HG03521 (cell line): ENCODE data around the gene RFXANK.

Experiments used
- ATAC-seq: cut with Tn5 transposase; IDR thresholded peaks from one replicate; pipeline ENCODE4 v1.9.1; 2021; ENCODE audit warnings: mild to moderate bottlenecking, moderate library complexity; ENCODE audit not compliant: unreplicated experiment

Gene RFXANK

DNA sequence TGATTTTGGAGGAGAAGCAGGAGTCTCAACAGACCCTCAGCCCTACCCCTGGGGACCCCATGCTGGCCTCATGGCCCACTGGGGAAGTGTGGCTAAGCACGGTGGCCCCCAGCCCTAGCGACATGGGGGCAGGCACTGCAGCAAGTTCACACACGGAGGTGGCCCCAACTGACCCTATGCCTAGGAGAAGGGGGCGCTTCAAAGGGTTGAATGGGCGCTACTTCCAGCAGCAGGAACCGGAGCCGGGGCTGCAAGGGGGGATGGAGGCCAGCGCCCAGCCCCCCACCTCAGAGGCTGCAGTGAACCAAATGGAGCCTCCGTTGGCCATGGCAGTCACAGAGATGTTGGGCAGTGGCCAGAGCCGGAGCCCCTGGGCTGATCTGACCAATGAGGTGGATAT is 34.6 kb downstream of the RFXANK start:
- ATAC-seq = no peak

DNA sequence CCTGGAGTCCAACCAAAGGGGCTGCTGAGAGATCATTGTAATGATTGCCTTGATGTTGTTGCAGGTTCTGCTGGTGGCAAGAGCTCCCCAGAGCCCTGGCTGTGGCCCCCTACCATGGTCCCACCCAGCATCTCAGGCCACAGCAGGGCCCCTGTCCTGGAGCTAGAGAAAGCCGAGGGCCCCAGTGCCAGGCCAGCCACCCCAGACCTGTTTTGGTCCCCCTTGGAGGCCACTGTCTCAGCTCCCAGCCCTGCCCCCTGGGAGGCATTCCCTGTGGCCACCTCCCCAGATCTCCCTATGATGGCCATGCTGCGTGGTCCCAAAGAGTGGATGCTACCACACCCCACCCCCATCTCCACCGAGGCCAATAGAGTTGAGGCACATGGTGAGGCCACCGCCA is 35.2 kb downstream of the RFXANK start:
- no peak for ATAC-seq

DNA sequence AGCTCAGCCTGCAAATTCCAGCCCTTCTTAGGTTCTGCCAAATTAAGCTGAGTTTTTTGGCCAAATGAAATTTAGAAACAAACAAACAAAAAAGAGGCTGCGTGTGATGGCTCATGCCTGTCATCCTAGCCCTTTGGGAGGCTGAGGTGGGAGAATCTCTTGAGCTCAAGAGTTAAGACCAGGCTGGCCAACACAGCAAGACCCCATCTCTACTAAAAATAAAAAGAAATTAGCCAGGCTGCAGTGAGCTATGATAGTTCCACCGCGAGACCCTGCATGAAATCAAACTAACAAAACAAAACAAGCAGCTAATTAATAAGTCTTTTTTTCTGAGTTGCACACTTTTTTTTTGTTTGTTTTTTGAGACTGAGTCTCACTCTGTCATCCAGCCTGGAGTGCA is 37.6 kb downstream of the RFXANK start:
- ATAC-seq = no peak

DNA sequence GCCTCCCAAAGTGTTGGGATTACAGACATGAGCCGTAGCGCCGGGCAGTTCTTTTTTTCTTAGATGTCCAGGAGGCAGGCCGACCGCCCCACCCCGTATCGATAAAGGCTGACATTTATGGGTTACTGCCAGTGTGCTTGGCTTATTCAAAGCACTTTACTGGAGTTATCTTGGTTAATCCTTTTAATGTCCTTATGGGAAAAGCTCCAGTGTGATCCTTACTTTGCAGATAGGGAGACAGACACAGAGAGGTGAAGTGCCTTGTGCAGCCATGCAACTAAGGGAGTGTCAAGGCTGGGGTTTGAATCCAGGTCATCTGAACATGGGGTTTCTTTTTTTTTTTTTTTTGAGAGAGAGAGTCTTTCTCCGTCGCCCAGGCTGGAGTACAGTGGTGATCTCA is 38.9 kb downstream of the RFXANK start:
- no peak for ATAC-seq

DNA sequence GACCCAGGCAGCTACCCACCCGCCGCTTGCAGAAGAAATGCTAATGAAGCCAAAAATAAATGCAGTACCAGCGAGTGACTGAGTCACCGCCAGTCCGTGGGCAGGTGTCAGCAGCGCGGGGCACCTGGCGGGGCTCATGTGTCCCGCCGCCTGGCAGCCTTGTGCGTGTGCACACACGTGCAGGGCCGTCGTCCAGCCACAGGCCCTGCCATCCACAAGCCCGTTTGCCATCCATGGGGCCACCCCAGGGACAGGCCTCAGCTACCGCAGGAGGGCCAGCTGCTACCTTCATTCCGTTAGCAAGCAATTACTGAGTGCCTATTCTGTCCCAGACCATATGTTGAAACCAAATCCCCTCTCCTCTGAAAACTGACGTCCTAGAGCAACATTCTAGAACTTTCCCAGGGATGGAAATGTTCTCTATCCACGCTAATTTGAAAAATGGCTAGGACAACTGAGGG is 40.2 kb downstream of the RFXANK start:
- no peak for ATAC-seq

DNA sequence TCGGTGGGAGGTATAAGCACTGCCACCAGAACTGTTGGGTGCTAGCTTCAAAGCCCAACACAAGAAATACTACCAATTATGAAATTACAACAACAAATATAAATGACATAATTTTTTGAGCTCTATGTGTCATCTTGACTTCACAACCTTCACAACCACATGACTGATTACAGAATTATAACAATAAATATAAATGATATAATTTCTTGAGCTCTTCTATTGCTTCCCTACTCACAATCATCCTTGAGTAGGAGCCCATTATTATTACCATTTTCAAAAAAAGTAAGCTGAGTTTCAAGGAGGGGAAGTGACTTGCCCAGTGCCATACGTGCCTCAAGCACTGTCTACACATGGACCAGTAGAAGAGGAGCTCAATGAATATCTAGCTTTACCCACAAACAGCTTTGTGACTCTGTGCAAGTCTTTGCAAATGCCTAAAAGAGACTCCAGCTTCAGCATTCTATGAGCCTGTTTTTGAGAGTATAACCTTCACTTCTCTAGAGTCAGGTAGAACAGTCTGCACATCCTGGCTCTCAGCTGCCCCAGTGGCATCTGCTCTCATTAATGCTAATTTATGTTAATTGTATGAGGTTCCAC is 42.3 kb downstream of the RFXANK start:
- no peak for ATAC-seq

DNA sequence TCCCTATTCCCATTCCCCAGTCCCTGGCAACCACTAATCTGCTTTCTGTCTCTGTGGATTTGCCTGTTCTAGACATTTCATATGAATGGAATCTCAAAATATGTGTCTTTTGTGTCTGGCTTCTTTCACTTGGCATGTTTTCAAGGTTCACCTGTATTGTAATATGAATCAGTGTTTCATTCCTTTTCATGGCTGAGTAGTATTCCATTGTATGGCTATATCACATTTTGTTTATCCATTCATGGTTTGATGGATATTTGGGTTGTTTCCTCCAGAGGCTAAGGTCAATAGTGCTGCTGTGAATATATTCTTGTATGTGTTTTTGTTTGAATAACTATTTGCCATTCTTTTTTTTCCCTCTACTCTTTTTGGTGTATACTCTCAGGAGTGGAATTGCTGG is 44.1 kb downstream of the RFXANK start:
- no peak for ATAC-seq

DNA sequence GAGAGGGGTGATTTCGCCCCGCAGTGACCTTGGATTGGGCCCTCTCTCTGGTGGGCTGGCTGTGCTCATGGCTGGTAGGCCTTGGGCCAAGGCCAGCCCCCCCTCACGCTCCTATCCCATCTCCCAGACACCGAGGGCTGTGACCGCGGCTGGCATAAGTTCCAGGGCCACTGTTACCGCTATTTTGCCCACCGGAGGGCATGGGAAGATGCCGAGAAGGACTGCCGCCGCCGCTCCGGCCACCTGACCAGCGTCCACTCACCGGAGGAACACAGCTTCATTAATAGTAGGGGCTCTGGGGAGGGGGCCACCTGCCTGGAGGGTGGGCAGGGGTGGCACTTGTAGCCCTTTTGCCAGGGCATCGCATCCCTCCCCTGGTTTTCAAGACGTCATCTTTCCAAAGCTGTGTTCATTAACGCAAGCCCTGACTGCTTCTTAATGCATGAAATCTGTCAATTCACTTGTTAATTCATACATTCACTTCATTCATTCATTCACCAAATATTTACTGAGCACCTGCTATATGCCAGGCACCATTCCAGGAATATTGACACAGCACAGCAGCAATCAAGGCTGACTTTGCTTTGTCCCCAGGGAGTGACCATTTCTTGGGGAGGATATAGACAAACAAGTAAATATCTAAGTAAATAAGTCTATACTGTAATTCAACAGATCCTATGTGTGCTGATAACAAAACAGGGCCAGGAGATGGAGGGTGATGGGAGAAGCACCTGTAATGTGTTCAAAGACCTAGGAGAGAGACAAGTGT is 46.3 kb downstream of the RFXANK start:
- no peak for ATAC-seq

DNA sequence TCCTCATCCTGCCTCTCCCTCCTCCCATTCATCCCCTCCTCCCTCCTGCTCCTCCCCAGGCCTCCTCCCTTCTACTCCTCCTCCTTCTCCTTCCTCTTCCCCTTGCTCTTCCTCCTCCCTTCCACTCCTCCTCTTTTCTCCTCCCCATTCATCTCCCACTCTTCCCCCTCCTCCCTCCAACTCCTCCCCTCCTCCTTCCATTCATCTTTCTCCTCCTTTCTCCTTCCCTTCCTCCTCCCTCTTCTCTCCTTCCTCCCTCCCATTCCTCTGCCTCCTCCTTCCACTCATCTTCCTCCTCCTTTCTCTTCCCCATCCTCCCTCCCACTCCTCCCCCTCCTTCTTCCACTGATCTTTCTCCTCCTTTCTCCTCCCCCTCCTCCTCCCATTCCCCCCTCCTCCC is 47.6 kb downstream of the RFXANK start:
- no peak for ATAC-seq

DNA sequence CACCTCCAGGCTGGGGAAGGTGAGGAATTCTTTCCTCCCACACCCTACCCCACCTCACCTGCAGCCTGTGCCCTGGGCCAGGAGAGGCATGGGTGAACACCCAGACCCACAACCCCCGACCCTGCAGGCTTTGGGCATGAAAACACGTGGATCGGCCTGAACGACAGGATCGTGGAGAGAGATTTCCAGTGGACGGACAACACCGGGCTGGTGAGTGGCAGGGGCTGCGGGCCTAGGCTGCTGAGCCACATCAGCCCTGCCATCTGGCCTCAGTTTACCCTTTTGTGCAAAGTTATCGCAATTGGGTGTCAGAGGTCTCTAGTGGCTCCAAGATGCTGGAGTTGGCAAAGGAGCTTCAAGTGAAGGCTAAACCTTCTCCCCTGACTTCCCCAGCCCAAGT is 48.4 kb downstream of the RFXANK start:
- ATAC-seq = no peak

DNA sequence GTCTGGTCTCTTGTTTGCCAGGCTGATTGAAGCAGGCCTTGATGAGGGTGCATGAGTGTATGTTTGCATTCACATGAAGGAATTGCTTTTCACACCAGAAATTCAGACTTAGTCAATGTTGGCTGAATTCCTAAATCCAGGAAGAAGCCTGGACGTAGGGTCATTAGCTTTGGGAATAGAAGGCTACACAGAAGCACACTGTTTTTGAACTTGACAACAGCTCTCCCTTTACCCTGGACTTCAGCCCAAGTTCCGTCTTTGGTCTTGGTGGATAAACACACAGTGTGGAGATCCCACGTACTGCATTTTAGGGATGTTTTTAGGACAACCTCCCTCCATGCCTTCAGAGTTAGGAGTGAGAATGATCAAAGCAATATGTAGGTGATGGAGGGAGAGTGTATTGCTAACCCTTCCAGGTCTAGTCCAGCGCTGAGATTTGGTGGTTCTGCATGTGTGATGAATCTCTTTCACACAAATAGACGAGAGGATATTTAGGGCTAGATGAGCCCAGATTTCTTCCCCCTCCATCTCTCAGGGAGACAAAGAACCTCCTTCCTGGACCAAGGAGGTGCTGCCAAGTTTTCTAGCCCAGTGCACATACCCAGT is 58.2 kb downstream of the RFXANK start:
- ATAC-seq = no peak
